Prostate gland (tissue), 2 donors: ENCODE results near the gene RUFY4. TPM values are rescaled to one million over a fixed set of nuclear protein-coding genes. Genes with fewer than 3 reads are reported as not detected.
"Not testable (repeated sequence)": the region's sequence is repeated elsewhere in the genome, so short reads cannot be mapped to it uniquely, and the experiment has no call there.

Source experiments
- DNase-seq: peaks from one replicate; pipeline ENCODE4 v3.0.0-alpha.2; 2019; ENCODE audit warnings: low spot score
- H3K27ac ChIP-seq, 2 donors: fragments of 200-600 bp; sonication (generic); 2 replicates each; pipeline ENCODE4 v1.5.1; 2017 to 2019
- H3K27me3 ChIP-seq: fragments of 200-600 bp; sonication (generic); replicated peaks from 2 replicates; pipeline ENCODE4 v1.5.1; 2019; ENCODE audit not compliant: insufficient read depth
- H3K36me3 ChIP-seq, 2 donors: fragments of 200-600 bp; sonication (generic); 1 replicate in 1 of 2; 2 replicates in 1 of 2; pipeline versions ENCODE4 v1.5.1 to v1.8.1; 2017 to 2019
- H3K4me1 ChIP-seq: fragments of 200-600 bp; sonication (generic); replicated peaks from 2 replicates; pipeline ENCODE4 v1.5.1; 2019
- H3K4me3 ChIP-seq, 2 donors: fragments of 200-600 bp; sonication (generic); 2 replicates each; pipeline ENCODE4 v1.5.1; 2017 to 2019
- H3K9me3 ChIP-seq: fragments of 200-600 bp; sonication (generic); 2 replicates; pipeline ENCODE4 v1.5.1; 2017
- POLR2A ChIP-seq: fragments of 450-650 bp; IDR thresholded peaks from one replicate; pipeline ENCODE4 v1.6.1; 2016; ENCODE audit warnings: antibody characterized with exemption, mild to moderate bottlenecking
- POLR2AphosphoS5 ChIP-seq: sonication (generic); formaldehyde crosslinking; IDR thresholded peaks from one replicate; pipeline ENCODE4 v1.6.1; 2017; ENCODE audit warnings: antibody characterized with exemption
- WGBS: methylation state at CpG from one replicate; pipeline ENCODE4 v1.1.5; 2018; 5-methylcytosine and 5-hydroxymethylcytosine counted together
- intact Hi-C: fragments of 100-400 bp; cut with DNase I; formaldehyde crosslinking; loops from one replicate; pipeline ENCODE4 v1.14.2; 2022
- total RNA-seq, 2 donors: library from RNA; depleted of rRNA; stranded (reverse); fragments of >200 nt; gene quantifications; one replicate each; pipeline ENCODE4 v1.1.0, GENCODE V29; 2016
- TF ChIP-seq, protein P1 (sequence below), 4 experiments: fragments of 200-600 bp in 2 of 4; fragments of 450-650 bp in 2 of 4; sonication (generic) in 2 of 4; IDR thresholded peaks; 1 replicate in 3 of 4; 2 replicates in 1 of 4; pipeline ENCODE4 v1.5.1; 2016 to 2019; ENCODE audit warnings: antibody characterized with exemption in 4 of 4, mild to moderate bottlenecking in 2 of 4, moderate library complexity in 2 of 4

RUFY4 gene, protein sequence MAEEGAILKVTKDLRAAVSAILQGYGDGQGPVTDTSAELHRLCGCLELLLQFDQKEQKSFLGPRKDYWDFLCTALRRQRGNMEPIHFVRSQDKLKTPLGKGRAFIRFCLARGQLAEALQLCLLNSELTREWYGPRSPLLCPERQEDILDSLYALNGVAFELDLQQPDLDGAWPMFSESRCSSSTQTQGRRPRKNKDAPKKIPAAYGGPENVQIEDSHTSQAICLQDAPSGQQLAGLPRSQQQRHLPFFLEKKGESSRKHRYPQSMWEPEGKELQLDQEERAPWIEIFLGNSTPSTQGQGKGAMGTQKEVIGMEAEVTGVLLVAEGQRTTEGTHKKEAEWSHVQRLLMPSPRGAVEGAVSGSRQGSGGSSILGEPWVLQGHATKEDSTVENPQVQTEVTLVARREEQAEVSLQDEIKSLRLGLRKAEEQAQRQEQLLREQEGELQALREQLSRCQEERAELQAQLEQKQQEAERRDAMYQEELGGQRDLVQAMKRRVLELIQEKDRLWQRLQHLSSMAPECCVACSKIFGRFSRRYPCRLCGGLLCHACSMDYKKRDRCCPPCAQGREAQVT
- total RNA-seq = under 1 TPM; 0.11 to 0.27 TPM

DNA sequence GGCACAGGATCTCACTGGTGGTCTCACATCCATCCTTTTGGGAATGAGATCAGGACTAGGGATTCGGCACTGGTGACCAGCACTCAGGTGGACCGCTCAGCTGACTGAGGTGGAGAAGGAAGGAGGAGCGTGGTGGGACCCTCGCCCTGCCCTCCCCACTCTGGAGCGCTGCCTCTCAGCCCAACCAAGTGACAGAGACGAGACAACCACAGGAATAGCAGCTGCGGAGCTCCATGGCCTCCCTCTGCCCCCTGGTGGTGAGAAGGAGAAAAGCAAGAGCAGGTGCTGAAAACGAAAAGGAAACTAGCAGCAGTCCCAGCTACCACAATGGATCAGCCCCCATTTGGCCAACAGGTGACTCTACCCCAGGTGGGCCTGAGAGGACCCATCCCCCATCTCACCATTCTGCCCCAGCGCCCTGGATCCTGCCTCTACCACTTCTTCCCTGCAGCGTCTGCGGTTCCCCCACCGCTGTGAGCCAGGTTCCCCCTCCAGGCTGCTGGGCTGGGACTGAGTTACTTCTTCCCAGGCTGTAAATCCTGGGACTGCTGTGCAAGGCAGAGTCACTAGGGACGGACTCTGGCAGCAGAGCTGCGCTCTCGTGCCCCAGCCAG is at the start of gene RUFY4:
Gene RUFY4 (plus strand): TSS at position 533 of the 614 bp plus-strand sequence. CDS start 1,353 bp downstream, outside the sequence.
- intact Hi-C loops, H3K27ac ChIP-seq, H3K4me1 ChIP-seq, H3K36me3 ChIP-seq, H3K9me3 ChIP-seq, H3K27me3 ChIP-seq: not testable (repeated sequence)
- peak within 1 kb of the TSS in 1 of 2 donors; percentile 22 for H3K4me3 ChIP-seq
- TF ChIP-seq, protein P1, sequence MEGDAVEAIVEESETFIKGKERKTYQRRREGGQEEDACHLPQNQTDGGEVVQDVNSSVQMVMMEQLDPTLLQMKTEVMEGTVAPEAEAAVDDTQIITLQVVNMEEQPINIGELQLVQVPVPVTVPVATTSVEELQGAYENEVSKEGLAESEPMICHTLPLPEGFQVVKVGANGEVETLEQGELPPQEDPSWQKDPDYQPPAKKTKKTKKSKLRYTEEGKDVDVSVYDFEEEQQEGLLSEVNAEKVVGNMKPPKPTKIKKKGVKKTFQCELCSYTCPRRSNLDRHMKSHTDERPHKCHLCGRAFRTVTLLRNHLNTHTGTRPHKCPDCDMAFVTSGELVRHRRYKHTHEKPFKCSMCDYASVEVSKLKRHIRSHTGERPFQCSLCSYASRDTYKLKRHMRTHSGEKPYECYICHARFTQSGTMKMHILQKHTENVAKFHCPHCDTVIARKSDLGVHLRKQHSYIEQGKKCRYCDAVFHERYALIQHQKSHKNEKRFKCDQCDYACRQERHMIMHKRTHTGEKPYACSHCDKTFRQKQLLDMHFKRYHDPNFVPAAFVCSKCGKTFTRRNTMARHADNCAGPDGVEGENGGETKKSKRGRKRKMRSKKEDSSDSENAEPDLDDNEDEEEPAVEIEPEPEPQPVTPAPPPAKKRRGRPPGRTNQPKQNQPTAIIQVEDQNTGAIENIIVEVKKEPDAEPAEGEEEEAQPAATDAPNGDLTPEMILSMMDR (IDR thresholded peaks at IDR 0.05) = peak; percentile 75 to 94 (median 81)
- peak; percentile 44 for TF ChIP-seq POLR2AphosphoS5
- peak; percentile 58 for DNase-seq
- 3% methylated on average over 15 of the region's 15 CpGs for WGBS

DNA sequence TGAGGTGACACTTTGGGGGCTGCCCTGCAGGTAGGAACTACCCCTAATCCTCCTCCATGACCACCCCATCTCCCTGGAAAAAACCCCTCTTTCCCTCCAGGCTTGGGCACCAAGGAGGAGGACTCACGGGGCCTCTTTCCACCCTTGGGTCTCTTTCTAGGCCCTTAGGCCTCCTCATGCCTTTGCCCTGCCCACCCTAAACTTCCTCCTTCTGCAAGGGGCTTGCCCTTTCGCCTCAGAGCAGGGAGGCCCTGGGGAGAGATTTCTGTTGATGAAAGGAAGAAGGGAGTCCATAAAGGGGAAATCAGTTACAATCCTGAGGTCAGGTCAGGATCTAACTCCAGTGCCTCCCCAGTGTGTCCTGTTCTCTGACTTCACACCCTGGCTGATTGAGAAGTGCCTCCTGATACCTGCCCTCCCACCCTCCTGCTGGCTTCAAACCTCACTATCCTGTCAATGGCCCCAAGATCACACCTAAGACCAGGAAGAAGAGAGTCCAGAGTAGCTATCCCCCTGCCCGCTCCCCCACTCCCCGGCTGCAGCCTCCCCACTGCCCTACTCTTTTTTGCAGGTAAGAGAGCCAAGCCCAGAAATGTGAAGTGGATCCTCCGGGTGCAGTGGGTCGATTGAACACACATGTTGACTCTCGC is 49.5 kb upstream of the RUFY4 start:
- no peak for TF ChIP-seq POLR2AphosphoS5
- no peak for DNase-seq
- 81% methylated on average over 7 of the region's 7 CpGs for WGBS
- Histone ChIP-seq H3K4me1 (peaks cover 15% of the 10 kb centered on the region), H3K9me3 (no peaks in the 10 kb centered on the region), H3K36me3 (no peaks in the 10 kb centered on the region), H3K27me3 (no peaks in the 10 kb centered on the region), H3K27ac (no peak overlapping the region), H3K4me3 (no peak overlapping the region)
- intact Hi-C loops = no loop called here

DNA sequence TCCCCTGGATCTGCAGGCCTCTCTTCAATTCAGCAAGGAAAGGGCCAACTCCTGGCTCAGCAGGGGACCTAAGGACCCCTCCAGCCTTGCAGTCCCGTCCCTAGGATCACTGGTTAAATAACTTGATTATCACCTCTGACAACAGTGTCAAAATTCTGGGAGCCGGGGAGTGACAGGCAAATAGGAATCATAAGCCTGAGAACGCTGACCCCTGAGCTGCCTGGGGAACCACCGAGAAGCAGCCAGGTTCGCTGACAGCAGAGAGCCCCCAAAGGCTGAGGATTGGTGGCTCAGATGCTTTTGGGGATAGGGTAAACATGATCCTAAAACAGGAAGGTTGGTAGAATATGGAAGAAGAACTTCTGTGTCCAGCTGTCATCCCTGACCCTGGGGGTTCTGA is 48.8 kb upstream of the RUFY4 start:
- 97% methylated on average over 5 of the region's 5 CpGs for WGBS
- peaks cover 15% of the 10 kb centered on the region for H3K4me1 ChIP-seq
- no peaks in the 10 kb centered on the region for H3K36me3 ChIP-seq
- no peak overlapping the region for H3K27ac ChIP-seq
- TF ChIP-seq POLR2A = no peak
- TF ChIP-seq POLR2AphosphoS5 = no peak
- TF ChIP-seq, protein P1 (IDR thresholded peaks at IDR 0.05) = no peak
- DNase-seq = no peak
- H3K9me3 ChIP-seq = no peaks in the 10 kb centered on the region
- H3K4me3 ChIP-seq = no peak overlapping the region
- no peaks in the 10 kb centered on the region for H3K27me3 ChIP-seq
- intact Hi-C loops = no loop called here

DNA sequence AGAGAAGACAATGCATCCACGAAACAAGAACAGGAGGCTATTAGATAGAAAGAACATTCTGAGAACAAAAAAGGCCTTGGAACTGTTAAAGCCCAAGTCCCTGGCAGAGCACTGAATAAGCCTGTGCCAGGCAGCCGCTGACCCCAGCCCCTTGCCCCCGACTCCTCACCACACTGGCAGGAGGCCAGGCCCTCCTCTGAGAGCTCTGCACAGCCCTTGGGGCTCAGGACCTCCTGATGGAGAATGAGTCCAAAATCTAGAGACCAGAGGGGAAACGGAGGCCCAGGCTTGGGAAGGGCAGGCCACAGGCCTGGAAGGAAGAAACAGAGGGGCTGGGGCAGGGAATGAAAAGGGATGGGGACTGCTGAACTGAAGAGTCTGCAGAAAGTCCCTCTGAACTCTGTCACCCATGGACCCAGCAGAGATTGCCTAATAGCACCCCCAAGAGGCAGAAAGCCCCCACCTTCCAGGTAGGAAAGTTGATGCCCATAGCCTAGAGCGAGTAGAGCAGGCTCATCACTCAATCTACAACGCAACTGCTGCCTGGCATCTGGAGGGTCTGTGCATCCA is 48.0 kb upstream of the RUFY4 start:
- no peaks in the 10 kb centered on the region for H3K27me3 ChIP-seq
- H3K4me3 ChIP-seq = no peak overlapping the region
- no peak for DNase-seq
- 83% methylated on average over 6 of the region's 6 CpGs for WGBS
- no peak overlapping the region for H3K27ac ChIP-seq
- H3K36me3 ChIP-seq = no peaks in the 10 kb centered on the region
- H3K9me3 ChIP-seq = no peaks in the 10 kb centered on the region
- intact Hi-C loops = no loop called here
- peaks cover 15% of the 10 kb centered on the region for H3K4me1 ChIP-seq
- TF ChIP-seq, protein P1 (IDR thresholded peaks at IDR 0.05) = no peak
- no peak for TF ChIP-seq POLR2A
- TF ChIP-seq POLR2AphosphoS5 = no peak

DNA sequence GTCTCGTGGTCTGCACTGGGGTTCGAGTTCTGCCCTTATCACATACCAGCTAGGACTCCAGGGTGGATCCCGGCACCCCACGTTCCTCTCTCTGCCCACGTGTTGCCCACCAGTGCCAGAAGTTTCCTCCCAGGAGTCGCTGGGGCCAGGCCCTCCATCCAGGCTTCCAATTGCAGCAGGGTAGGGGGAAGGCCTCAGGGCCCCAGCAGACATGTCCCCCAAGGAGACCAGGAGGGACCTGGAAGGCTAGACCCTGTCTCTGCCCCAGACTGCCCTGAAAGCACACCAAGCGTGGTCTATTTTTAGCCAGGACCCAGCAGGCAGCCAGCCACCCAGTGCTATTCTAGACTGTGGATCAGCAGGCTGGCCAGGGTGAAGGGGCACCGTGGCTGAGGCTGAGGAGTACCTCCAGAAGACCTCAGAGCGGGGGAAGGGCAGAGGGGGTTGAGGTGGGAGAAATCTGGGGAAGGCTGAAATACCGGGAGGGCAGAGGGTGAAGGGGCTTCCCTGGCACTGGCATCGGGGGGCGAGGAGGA is 47.4 kb upstream of the RUFY4 start:
- TF ChIP-seq, protein P1 (IDR thresholded peaks at IDR 0.05) = no peak
- TF ChIP-seq POLR2A (no peak), POLR2AphosphoS5 (no peak)
- H3K27ac ChIP-seq = no peak overlapping the region
- no peak for DNase-seq
- no peaks in the 10 kb centered on the region for H3K27me3 ChIP-seq
- no peaks in the 10 kb centered on the region for H3K36me3 ChIP-seq
- no peaks in the 10 kb centered on the region for H3K9me3 ChIP-seq
- intact Hi-C loops = no loop called here
- H3K4me1 ChIP-seq = peaks cover 19% of the 10 kb centered on the region
- WGBS = 76% methylated on average over 12 of the region's 12 CpGs
- H3K4me3 ChIP-seq = no peak overlapping the region
